ENCODE data around the gene ANKRD63. TPM values are rescaled to one million over a fixed set of nuclear protein-coding genes. Genes with fewer than 3 reads are reported as not detected.

ANKRD63 gene
- total RNA-seq (under 1 TPM in 1 of 5 donors, not detected in 4; 0.37 TPM), polyA plus RNA-seq (not detected)
- long read RNA-seq, donor 1, result 0 reads
- long read RNA-seq, donor 2, result 0 reads
- long read RNA-seq, donor 3, result 0 reads
- long read RNA-seq, donor 4, result 0 reads
- long read RNA-seq, donor 5, partial matches to known transcripts, result 0 of 1 reads
- long read RNA-seq, donor 5, other reads (novel, unspliced or antisense), result 0 of 1 reads
- long read RNA-seq, donor 6, result 0 reads
- long read RNA-seq, donor 7, result 0 reads
- long read RNA-seq, donor 8, result 0 reads
- long read RNA-seq, donor 9, result 0 reads
- long read RNA-seq, donor 10, result 0 reads

GRCh38 chr15:40282869-40283614 is at the start of gene ANKRD63:
TSS of gene ANKRD63 (minus strand) at chr15:40283064. CDS start at chr15:40282586, 478 bp downstream.
- Histone ChIP-seq H3K4me1 (peaks cover 29 to 60% (median 41%) of the 10 kb centered on the region in 4 donors), H3K9me3 (no peaks in the 10 kb centered on the region), H3K27me3 (peaks cover 18 to 71% (median 53%) of the 10 kb centered on the region in 3 donors), H3K36me3 (peaks cover 0 to 14% (median 0%) of the 10 kb centered on the region in 4 donors), H3K27ac (peak within 1 kb of the TSS in 1 of 5 donors; percentile 18), H3K4me3 (peak within 1 kb of the TSS; percentile 44 to 71 (median 51))
- intact Hi-C loops (cut with DNase I; ENCODE audit: low total_unique reads), result loop anchor here (5.0 kb wide), 1 partner anchor 139 kb away; no protein-coding TSS in a partner anchor
- 1 to 15% (median 2%) methylated on average over 12 to 76 of the region's 76 CpGs for WGBS, 5 donors
- TF ChIP-seq POLR2AphosphoS5 (IDR thresholded peaks at IDR 0.05) (no peak), CTCF (IDR thresholded peaks at IDR 0.05) (no peak), EP300 (IDR thresholded peaks at IDR 0.05) (no peak), POLR2A (IDR thresholded peaks at IDR 0.05) (no peak)
- DNase-seq, result peak in 1 of 2 donors; percentile 70

DNA sequence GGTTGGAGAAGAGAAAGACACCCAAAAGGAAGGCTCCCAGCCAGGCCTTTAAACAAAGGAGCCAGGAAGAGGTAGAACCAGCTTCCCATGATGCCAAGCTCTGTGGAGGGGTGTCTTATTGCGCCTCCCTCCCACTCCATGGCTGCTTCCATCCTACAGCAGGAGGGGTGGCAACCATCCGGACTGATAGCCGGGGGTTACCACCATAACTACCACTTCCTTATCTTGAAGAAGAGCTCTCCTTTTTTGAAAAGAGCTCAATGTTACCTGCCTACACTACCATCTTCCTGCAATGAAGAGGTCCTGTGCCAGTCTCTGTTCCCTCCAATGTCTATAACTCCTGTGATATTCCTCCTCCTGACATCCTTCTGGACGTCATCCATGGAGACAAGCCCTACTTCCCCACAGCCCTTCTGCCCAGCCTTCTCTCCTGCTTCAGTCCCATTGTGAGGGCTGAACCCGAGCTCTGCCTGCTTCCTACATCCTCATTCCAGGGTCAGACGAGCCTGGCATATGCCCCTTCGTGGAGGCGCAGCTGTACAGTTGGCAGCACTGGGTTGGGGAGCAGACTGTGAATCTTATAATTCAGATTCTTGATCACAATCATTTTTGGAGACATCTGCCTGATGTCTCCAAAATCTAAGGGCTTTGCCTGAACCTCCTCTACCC is 49.4 kb upstream of the ANKRD63 start:
- WGBS, 5 donors, result 70 to 76% (median 75%) methylated on average over 8 of the region's 8 CpGs
- DNase-seq, result no peak
- H3K9me3 ChIP-seq, result no peaks in the 10 kb centered on the region
- H3K27me3 ChIP-seq, result no peaks in the 10 kb centered on the region
- no peak overlapping the region for H3K4me3 ChIP-seq
- peak overlapping the region in 4 of 5 donors; percentile 17 to 92 (median 91) for H3K27ac ChIP-seq
- peaks cover 20 to 98% (median 67%) of the 10 kb centered on the region in 4 donors for H3K4me1 ChIP-seq
- intact Hi-C loops (cut with DNase I; ENCODE audit: low total_unique reads), result no loop called here
- TF ChIP-seq CTCF (IDR thresholded peaks at IDR 0.05) (no peak), EP300 (IDR thresholded peaks at IDR 0.05) (no peak), POLR2A (IDR thresholded peaks at IDR 0.05) (no peak), POLR2AphosphoS5 (IDR thresholded peaks at IDR 0.05) (no peak)
- H3K36me3 ChIP-seq, result peaks cover 4 to 27% (median 22%) of the 10 kb centered on the region in 4 donors

DNA sequence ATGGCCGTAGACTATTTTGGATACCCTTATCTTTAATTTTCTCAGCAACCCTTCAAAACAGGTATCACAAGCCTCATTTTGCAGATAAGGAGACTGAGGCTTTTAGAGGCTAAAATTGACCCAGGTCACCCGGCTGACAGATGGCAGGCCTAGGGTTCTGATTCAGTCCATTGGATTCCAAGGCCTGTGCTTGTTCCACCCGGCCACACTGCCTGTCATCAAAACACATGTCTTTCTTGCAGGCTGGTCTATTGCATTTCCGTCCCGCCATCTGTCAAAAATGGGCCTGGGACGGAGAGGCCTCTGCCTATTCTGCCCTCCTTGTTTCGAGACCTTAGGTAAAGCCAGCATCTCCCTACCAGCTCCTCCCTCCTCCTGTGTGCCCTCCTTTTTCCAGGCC is 48.8 kb upstream of the ANKRD63 start:
- peaks cover 19 to 98% (median 63%) of the 10 kb centered on the region in 4 donors for H3K4me1 ChIP-seq
- WGBS, 5 donors, result 87 to 94% (median 91%) methylated on average over 7 of the region's 7 CpGs
- no peaks in the 10 kb centered on the region for H3K9me3 ChIP-seq
- H3K36me3 ChIP-seq, result peaks cover 4 to 21% (median 19%) of the 10 kb centered on the region in 4 donors
- H3K4me3 ChIP-seq, result no peak overlapping the region
- no peak for DNase-seq
- intact Hi-C loops (cut with DNase I; ENCODE audit: low total_unique reads), result no loop called here
- H3K27me3 ChIP-seq, result no peaks in the 10 kb centered on the region
- peak in 1 of 3 donors; percentile 19 for TF ChIP-seq POLR2AphosphoS5 (IDR thresholded peaks at IDR 0.05)
- TF ChIP-seq EP300 (IDR thresholded peaks at IDR 0.05), result no peak
- no peak for TF ChIP-seq POLR2A (IDR thresholded peaks at IDR 0.05)
- TF ChIP-seq CTCF (IDR thresholded peaks at IDR 0.05), result no peak
- H3K27ac ChIP-seq, result peak overlapping the region in 4 of 5 donors; percentile 17 to 92 (median 91)

GRCh38 chr15:40331026-40331425 is 48.2 kb upstream of the ANKRD63 start:
- intact Hi-C loops (cut with DNase I; ENCODE audit: low total_unique reads), result no loop called here
- peaks cover 19 to 96% (median 63%) of the 10 kb centered on the region in 4 donors for H3K4me1 ChIP-seq
- H3K27me3 ChIP-seq, result no peaks in the 10 kb centered on the region
- no peak for TF ChIP-seq POLR2AphosphoS5 (IDR thresholded peaks at IDR 0.05)
- no peak for TF ChIP-seq CTCF (IDR thresholded peaks at IDR 0.05)
- TF ChIP-seq EP300 (IDR thresholded peaks at IDR 0.05), result no peak
- no peak for TF ChIP-seq POLR2A (IDR thresholded peaks at IDR 0.05)
- peak overlapping the region in 4 of 5 donors; percentile 29 to 92 (median 91) for H3K27ac ChIP-seq
- H3K9me3 ChIP-seq, result no peaks in the 10 kb centered on the region
- peaks cover 0 to 15% (median 13%) of the 10 kb centered on the region in 4 donors for H3K36me3 ChIP-seq
- no peak overlapping the region for H3K4me3 ChIP-seq
- WGBS, 5 donors, result 87 to 95% (median 91%) methylated on average over 7 of the region's 7 CpGs
- DNase-seq, result no peak
